ENCODE results near the gene TRIP13. TPM values are rescaled to one million over a fixed set of nuclear protein-coding genes. Genes with fewer than 3 reads are reported as not detected.

Gene TRIP13
- total RNA-seq, 1 donor, result 4.0 TPM

DNA sequence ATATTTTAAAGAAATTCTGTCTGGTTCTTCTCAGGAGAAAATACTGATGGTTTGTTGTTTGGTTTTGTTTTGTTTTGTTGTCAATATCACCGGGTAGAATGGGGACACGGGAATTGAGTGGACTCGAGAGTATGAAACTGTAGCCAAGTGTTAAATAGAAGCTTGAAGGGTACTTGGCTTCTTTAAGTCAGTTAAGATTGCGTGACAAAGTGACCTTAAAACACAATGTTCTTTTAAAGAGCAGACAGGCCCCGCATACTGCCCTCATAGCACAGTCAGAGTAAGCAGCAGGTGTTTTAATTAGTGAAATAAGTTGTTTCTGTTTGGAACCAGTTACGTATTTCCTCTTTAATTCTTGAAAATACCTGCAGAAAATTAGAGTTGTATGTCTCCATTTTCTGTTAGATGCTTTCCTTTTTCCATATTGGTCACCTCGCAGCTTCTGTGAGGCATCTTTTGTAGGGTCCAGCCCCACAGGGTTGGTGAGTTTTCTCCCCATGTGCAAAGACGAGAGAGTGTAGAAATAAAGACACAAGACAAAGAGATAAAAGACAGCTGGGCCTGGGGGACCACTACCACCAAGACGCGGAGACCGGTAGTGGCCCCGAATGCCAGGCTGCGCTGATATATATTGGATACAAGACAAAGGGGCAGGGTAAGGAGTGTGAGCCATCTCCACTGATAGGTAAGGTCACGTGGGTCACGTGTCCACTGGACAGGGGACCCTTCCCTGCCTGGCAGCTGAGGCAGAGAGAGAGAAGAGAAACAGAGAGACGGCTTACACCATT is 9.6 kb downstream of the TRIP13 start:
- Histone ChIP-seq H3K4me2 (ENCODE audit: insufficient read depth, low read length) (no peak overlapping the region), H3K27me3 (ENCODE audit: insufficient read depth, low read length) (no peaks in the 10 kb centered on the region), H3K9me3 (ENCODE audit: low read depth, low read length) (no peaks in the 10 kb centered on the region), H3K27ac (ENCODE audit: low read depth, low read length) (no peak overlapping the region), H3K79me2 (ENCODE audit: insufficient read depth, low read length) (no peaks in the 10 kb centered on the region), H2AFZ (ENCODE audit: low read length) (no peak overlapping the region), H4K20me1 (ENCODE audit: insufficient read depth, low read length) (no peaks in the 10 kb centered on the region), H3K4me1 (ENCODE audit: insufficient read depth, low read length) (no peaks in the 10 kb centered on the region), H3K4me3 (ENCODE audit: insufficient read depth, low read length) (no peak overlapping the region), H3K36me3 (ENCODE audit: insufficient read depth, low read length) (peaks cover 24% of the 10 kb centered on the region)
- no peak for DNase-seq (ENCODE audit: insufficient read length, low spot score, missing footprints)
- TF ChIP-seq, protein P1, sequence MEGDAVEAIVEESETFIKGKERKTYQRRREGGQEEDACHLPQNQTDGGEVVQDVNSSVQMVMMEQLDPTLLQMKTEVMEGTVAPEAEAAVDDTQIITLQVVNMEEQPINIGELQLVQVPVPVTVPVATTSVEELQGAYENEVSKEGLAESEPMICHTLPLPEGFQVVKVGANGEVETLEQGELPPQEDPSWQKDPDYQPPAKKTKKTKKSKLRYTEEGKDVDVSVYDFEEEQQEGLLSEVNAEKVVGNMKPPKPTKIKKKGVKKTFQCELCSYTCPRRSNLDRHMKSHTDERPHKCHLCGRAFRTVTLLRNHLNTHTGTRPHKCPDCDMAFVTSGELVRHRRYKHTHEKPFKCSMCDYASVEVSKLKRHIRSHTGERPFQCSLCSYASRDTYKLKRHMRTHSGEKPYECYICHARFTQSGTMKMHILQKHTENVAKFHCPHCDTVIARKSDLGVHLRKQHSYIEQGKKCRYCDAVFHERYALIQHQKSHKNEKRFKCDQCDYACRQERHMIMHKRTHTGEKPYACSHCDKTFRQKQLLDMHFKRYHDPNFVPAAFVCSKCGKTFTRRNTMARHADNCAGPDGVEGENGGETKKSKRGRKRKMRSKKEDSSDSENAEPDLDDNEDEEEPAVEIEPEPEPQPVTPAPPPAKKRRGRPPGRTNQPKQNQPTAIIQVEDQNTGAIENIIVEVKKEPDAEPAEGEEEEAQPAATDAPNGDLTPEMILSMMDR (IDR thresholded peaks at IDR 0.05; ENCODE audit: extremely low read depth, low read depth, low read length), result no peak

DNA sequence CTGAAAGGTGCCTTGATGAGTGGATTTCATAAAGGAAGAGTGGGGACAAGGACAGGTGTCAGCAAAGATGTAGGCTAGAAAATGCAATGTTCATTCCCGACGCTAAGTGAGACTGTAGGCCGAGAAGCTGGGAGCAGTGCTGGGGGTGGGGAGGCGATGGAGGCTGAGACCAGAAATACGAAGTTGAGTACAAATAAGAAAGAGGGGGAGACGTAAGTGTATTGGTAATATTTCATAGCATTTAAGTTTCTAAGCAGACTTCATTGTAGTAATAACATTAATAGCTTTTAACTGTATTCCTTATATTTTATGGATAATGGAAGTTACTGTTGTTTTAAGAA is 11.0 kb downstream of the TRIP13 start:
- no peak overlapping the region for H2AFZ ChIP-seq (ENCODE audit: low read length)
- H3K9me3 ChIP-seq (ENCODE audit: low read depth, low read length), result no peaks in the 10 kb centered on the region
- no peak overlapping the region for H3K4me2 ChIP-seq (ENCODE audit: insufficient read depth, low read length)
- H3K4me3 ChIP-seq (ENCODE audit: insufficient read depth, low read length), result no peak overlapping the region
- no peak overlapping the region for H3K27ac ChIP-seq (ENCODE audit: low read depth, low read length)
- peaks cover 30% of the 10 kb centered on the region for H3K36me3 ChIP-seq (ENCODE audit: insufficient read depth, low read length)
- H3K27me3 ChIP-seq (ENCODE audit: insufficient read depth, low read length), result no peaks in the 10 kb centered on the region
- no peaks in the 10 kb centered on the region for H4K20me1 ChIP-seq (ENCODE audit: insufficient read depth, low read length)
- no peaks in the 10 kb centered on the region for H3K79me2 ChIP-seq (ENCODE audit: insufficient read depth, low read length)
- TF ChIP-seq, protein P1 (IDR thresholded peaks at IDR 0.05; ENCODE audit: extremely low read depth, low read depth, low read length), result no peak
- H3K4me1 ChIP-seq (ENCODE audit: insufficient read depth, low read length), result no peaks in the 10 kb centered on the region
- DNase-seq (ENCODE audit: insufficient read length, low spot score, missing footprints), result peak; percentile 61

DNA sequence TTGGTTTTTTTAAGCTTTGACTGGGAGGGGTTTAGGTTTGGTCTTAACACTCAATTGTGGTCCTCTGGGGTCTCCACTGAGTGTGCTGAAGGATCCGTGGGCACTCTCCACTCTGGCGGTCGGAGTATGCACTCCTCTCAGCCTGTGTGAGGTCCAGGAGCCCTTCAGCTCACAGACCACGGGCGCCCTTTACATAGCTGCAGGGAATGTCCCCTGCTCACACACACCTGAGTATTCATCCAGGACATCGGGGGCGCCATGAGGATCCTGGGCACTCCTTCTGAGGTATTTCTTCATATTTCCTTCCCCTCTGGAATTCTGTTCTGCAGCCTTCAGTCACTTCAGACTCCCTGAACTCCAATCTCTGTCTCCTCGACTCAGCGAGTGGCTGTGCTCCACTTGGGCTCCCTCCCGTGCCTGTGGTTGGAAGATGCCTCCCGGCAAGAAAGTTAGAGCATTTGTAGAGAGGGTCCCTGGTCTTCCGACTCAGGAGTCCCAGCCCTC is 12.5 kb downstream of the TRIP13 start:
- no peak overlapping the region for H3K4me2 ChIP-seq (ENCODE audit: insufficient read depth, low read length)
- H3K4me1 ChIP-seq (ENCODE audit: insufficient read depth, low read length), result no peaks in the 10 kb centered on the region
- H3K27ac ChIP-seq (ENCODE audit: low read depth, low read length), result no peak overlapping the region
- H2AFZ ChIP-seq (ENCODE audit: low read length), result no peak overlapping the region
- H3K9me3 ChIP-seq (ENCODE audit: low read depth, low read length), result no peaks in the 10 kb centered on the region
- H3K4me3 ChIP-seq (ENCODE audit: insufficient read depth, low read length), result no peak overlapping the region
- no peaks in the 10 kb centered on the region for H3K27me3 ChIP-seq (ENCODE audit: insufficient read depth, low read length)
- H4K20me1 ChIP-seq (ENCODE audit: insufficient read depth, low read length), result no peaks in the 10 kb centered on the region
- H3K79me2 ChIP-seq (ENCODE audit: insufficient read depth, low read length), result no peaks in the 10 kb centered on the region
- TF ChIP-seq, protein P1 (IDR thresholded peaks at IDR 0.05; ENCODE audit: extremely low read depth, low read depth, low read length), result no peak
- peaks cover 30% of the 10 kb centered on the region for H3K36me3 ChIP-seq (ENCODE audit: insufficient read depth, low read length)
- DNase-seq (ENCODE audit: insufficient read length, low spot score, missing footprints), result no peak

DNA sequence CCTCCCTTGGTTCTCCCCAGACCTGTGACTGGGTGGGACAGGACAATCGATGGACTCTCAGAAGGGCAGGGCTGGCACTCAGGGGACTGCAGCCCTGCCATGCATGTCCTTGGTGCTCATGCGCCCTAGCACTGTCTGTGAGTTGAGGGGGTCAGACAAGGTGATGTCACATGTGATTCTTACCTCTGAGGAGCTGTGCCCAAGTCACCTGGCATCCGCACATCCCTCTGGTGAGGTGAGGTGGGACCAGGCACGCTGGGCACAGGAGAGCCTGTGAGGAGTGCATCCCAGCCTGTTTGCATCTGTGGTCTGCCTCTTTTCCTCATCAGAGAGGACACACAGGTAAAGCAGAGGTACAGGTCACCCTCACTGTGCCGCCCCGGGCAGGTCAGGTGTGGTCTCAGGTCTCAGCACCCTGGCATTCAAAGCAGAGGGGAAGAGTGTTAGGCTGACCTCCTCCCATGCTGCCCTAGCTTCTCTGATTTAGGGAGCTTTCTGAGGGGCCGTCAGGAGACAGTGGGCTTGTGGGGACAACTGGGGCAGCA is 14.8 kb downstream of the TRIP13 start:
- H3K79me2 ChIP-seq (ENCODE audit: insufficient read depth, low read length), result no peaks in the 10 kb centered on the region
- no peak for DNase-seq (ENCODE audit: insufficient read length, low spot score, missing footprints)
- peaks cover 28% of the 10 kb centered on the region for H3K36me3 ChIP-seq (ENCODE audit: insufficient read depth, low read length)

More for the DNA sequence above, 14.8 kb downstream of the TRIP13 start:
- H4K20me1 ChIP-seq (ENCODE audit: insufficient read depth, low read length), result no peaks in the 10 kb centered on the region
- peaks cover 6% of the 10 kb centered on the region for H3K4me1 ChIP-seq (ENCODE audit: insufficient read depth, low read length)
- H3K27ac ChIP-seq (ENCODE audit: low read depth, low read length), result no peak overlapping the region
- no peak overlapping the region for H3K4me2 ChIP-seq (ENCODE audit: insufficient read depth, low read length)
- no peaks in the 10 kb centered on the region for H3K27me3 ChIP-seq (ENCODE audit: insufficient read depth, low read length)
- no peak overlapping the region for H2AFZ ChIP-seq (ENCODE audit: low read length)
- TF ChIP-seq, protein P1 (IDR thresholded peaks at IDR 0.05; ENCODE audit: extremely low read depth, low read depth, low read length), result no peak
- no peaks in the 10 kb centered on the region for H3K9me3 ChIP-seq (ENCODE audit: low read depth, low read length)
- no peak overlapping the region for H3K4me3 ChIP-seq (ENCODE audit: insufficient read depth, low read length)

Data from osteoblast (primary cell).